ENCODE results near the gene HSF2. TPM values are rescaled to one million over a fixed set of nuclear protein-coding genes. Genes with fewer than 3 reads are reported as not detected.
A peak's percentile ranks its signal among the peaks of the same experiment; 100 is the strongest.

The HSF2 gene
- total RNA-seq, 4 donors from 2014 or later = 26.8 to 29.9 (median 28.4) TPM

DNA sequence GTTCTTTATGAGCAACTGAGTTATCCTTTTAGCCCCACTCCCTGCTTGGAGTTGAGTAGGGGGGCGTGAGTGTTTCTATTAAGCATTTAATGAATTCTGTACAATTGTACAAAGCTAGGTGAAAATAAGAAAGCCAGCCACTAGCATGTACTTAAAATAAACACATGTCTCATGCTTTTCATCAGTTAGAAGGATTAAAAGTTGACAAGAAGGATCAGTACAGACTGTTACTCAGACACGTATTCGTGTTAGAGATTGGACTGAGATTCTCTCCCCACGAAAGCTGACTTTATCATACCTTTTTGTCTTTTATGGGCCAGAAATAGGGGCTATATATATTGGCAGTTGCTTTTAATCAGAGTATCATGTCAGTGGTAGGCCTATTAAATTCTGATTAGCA is 1.7 kb downstream of the HSF2 start:
- intact Hi-C loops (cut with DNase I) = loop anchor here (5.0 kb wide), 1 partner anchor 71 kb away; the partner anchor contains the start of gene SERINC1
- Histone ChIP-seq H3K36me3 (no peaks in the 10 kb centered on the region), H3K4me3 (peak overlapping the region; percentile 76 to 97 (median 95)), H3K9me3 (no peaks in the 10 kb centered on the region), H3K4me1 (peaks cover 5 to 66% (median 55%) of the 10 kb centered on the region in 4 donors), H3K27me3 (no peaks in the 10 kb centered on the region), H3K27ac (replicated peaks in 1 of 4) (peak overlapping the region in 3 of 4 donors; percentile 92 to 97 (median 95))
- 63% methylated on average over 4 of the region's 4 CpGs for WGBS
- DNase-seq (ENCODE audit: extremely low spot score) = no peak
- no peak for TF ChIP-seq EP300 (IDR thresholded peaks at IDR 0.05)
- TF ChIP-seq CTCF (IDR thresholded peaks at IDR 0.05) = no peak
- TF ChIP-seq POLR2A (IDR thresholded peaks at IDR 0.05; ENCODE audit: low read depth) = no peak
- TF ChIP-seq POLR2AphosphoS5 (IDR thresholded peaks at IDR 0.05) = no peak

GRCh38 chr6:122404444-122404843 is 5.0 kb downstream of the HSF2 start:
- TF ChIP-seq POLR2AphosphoS5 (IDR thresholded peaks at IDR 0.05) (no peak), EP300 (IDR thresholded peaks at IDR 0.05) (no peak), CTCF (IDR thresholded peaks at IDR 0.05) (no peak), POLR2A (IDR thresholded peaks at IDR 0.05; ENCODE audit: low read depth) (no peak)
- peaks cover 2 to 65% (median 57%) of the 10 kb centered on the region in 4 donors for H3K4me1 ChIP-seq
- H3K27ac ChIP-seq (replicated peaks in 1 of 4) = no peak overlapping the region
- intact Hi-C loops (cut with DNase I) = loop anchor here (5.0 kb wide), 1 partner anchor 68 kb away; the partner anchor contains the start of gene SERINC1
- no peaks in the 10 kb centered on the region for H3K9me3 ChIP-seq
- no peak for DNase-seq (ENCODE audit: extremely low spot score)
- WGBS = 58% methylated on average over 2 of the region's 2 CpGs
- H3K4me3 ChIP-seq = no peak overlapping the region
- H3K27me3 ChIP-seq = no peaks in the 10 kb centered on the region
- no peaks in the 10 kb centered on the region for H3K36me3 ChIP-seq

- peaks cover 2 to 64% (median 59%) of the 10 kb centered on the region in 4 donors for H3K4me1 ChIP-seq
- intact Hi-C loops (cut with DNase I) = no loop called here
- H3K4me3 ChIP-seq = no peak overlapping the region
- no peak overlapping the region for H3K27ac ChIP-seq (replicated peaks in 1 of 4)
- no peak for DNase-seq (ENCODE audit: extremely low spot score)
- 100% methylated on average over 1 of the region's 1 CpG for WGBS
- H3K36me3 ChIP-seq = no peaks in the 10 kb centered on the region
- TF ChIP-seq POLR2AphosphoS5 (IDR thresholded peaks at IDR 0.05) = no peak
- no peak for TF ChIP-seq EP300 (IDR thresholded peaks at IDR 0.05)
- TF ChIP-seq POLR2A (IDR thresholded peaks at IDR 0.05; ENCODE audit: low read depth) = no peak
- TF ChIP-seq CTCF (IDR thresholded peaks at IDR 0.05) = no peak
- H3K27me3 ChIP-seq = no peaks in the 10 kb centered on the region
- H3K9me3 ChIP-seq = no peaks in the 10 kb centered on the region
Observed at GRCh38 chr6:122405417-122405816, 6.0 kb downstream of the HSF2 start.

DNA sequence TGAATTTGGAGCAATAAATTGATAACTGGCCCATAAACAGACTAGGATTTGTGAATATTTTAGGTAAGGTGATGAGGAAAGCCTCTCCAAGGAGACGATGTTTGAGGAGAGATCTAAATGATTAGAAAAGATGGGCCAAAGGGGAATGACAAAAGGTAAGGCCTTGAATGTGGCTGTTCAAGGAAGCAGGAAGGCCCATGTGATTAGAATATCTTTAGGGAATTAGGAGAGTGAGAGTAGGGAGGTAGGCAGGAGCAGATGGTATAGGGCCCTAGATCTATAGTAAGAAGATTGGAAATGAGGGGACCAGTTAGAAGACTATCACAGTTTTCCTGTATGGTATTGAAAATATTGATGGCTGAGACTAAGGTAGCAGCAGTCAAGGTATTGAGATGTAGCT is 6.7 kb downstream of the HSF2 start:
- no peak for DNase-seq (ENCODE audit: extremely low spot score)
- intact Hi-C loops (cut with DNase I) = no loop called here
- no peaks in the 10 kb centered on the region for H3K9me3 ChIP-seq
- H3K4me1 ChIP-seq = peaks cover 2 to 56% (median 51%) of the 10 kb centered on the region in 4 donors
- WGBS = 94% methylated on average over 1 of the region's 1 CpG
- no peak for TF ChIP-seq POLR2AphosphoS5 (IDR thresholded peaks at IDR 0.05)
- TF ChIP-seq POLR2A (IDR thresholded peaks at IDR 0.05; ENCODE audit: low read depth) = no peak
- no peak for TF ChIP-seq EP300 (IDR thresholded peaks at IDR 0.05)
- no peak for TF ChIP-seq CTCF (IDR thresholded peaks at IDR 0.05)
- no peaks in the 10 kb centered on the region for H3K36me3 ChIP-seq
- no peaks in the 10 kb centered on the region for H3K27me3 ChIP-seq
- H3K27ac ChIP-seq (replicated peaks in 1 of 4) = no peak overlapping the region
- H3K4me3 ChIP-seq = no peak overlapping the region

- Histone ChIP-seq H3K27me3 (no peaks in the 10 kb centered on the region), H3K36me3 (peaks cover 0 to 6% (median 4%) of the 10 kb centered on the region in 4 donors), H3K9me3 (no peaks in the 10 kb centered on the region), H3K27ac (replicated peaks in 1 of 4) (no peak overlapping the region), H3K4me3 (no peak overlapping the region), H3K4me1 (peaks cover 2 to 44% (median 36%) of the 10 kb centered on the region in 4 donors)
- intact Hi-C loops (cut with DNase I) = no loop called here
- DNase-seq (ENCODE audit: extremely low spot score) = no peak
- TF ChIP-seq CTCF (IDR thresholded peaks at IDR 0.05) = no peak
- no peak for TF ChIP-seq EP300 (IDR thresholded peaks at IDR 0.05)
- TF ChIP-seq POLR2AphosphoS5 (IDR thresholded peaks at IDR 0.05) = no peak
- TF ChIP-seq POLR2A (IDR thresholded peaks at IDR 0.05; ENCODE audit: low read depth) = no peak
- 54% methylated on average over 4 of the region's 4 CpGs for WGBS
Observed at GRCh38 chr6:122407712-122408111, 8.3 kb downstream of the HSF2 start.

Data from esophagus muscularis mucosa (tissue), 4 donors.